ENCODE data around the gene ANXA3. TPM values are rescaled to one million over a fixed set of nuclear protein-coding genes. Genes with fewer than 3 reads are reported as not detected.

ANXA3 gene
- total RNA-seq, 1 donor from 2014 or later: not detected

GRCh38 chr4:78654807-78655206 lies 103.2 kb downstream of the ANXA3 start:
- Mint-ChIP-seq H3K9me3 (no peaks in the 10 kb centered on the region), H3K4me3 (no peak overlapping the region), H3K4me1 (peaks cover 25% of the 10 kb centered on the region), H3K27ac (ENCODE audit: unreplicated experiment) (no peak overlapping the region), H3K27me3 (ENCODE audit: low read depth) (no peaks in the 10 kb centered on the region), H3K36me3 (ENCODE audit: low read depth) (no peaks in the 10 kb centered on the region)
- no peak for DNase-seq (ENCODE audit: low read depth, low spot score)
- TF ChIP-seq CTCF (conservative IDR thresholded peaks at IDR 0.05): no peak

- Mint-ChIP-seq H3K27ac (ENCODE audit: unreplicated experiment) (peak overlapping the region; percentile 16), H3K4me1 (peaks cover 25% of the 10 kb centered on the region), H3K4me3 (no peak overlapping the region), H3K9me3 (no peaks in the 10 kb centered on the region), H3K27me3 (ENCODE audit: low read depth) (no peaks in the 10 kb centered on the region), H3K36me3 (ENCODE audit: low read depth) (no peaks in the 10 kb centered on the region)
- DNase-seq (ENCODE audit: low read depth, low spot score): no peak
- no peak for TF ChIP-seq CTCF (conservative IDR thresholded peaks at IDR 0.05)
These were observed 105.4 kb downstream of the ANXA3 start for GRCh38 chr4:78656968-78657445.

- Mint-ChIP-seq H3K4me1 (peaks cover 37% of the 10 kb centered on the region), H3K27ac (ENCODE audit: unreplicated experiment) (no peak overlapping the region), H3K36me3 (ENCODE audit: low read depth) (no peaks in the 10 kb centered on the region), H3K27me3 (ENCODE audit: low read depth) (no peaks in the 10 kb centered on the region), H3K9me3 (peaks cover 3% of the 10 kb centered on the region), H3K4me3 (no peak overlapping the region)
- DNase-seq (ENCODE audit: low read depth, low spot score): no peak
- TF ChIP-seq CTCF (conservative IDR thresholded peaks at IDR 0.05): no peak
These were observed 107.7 kb downstream of the ANXA3 start for GRCh38 chr4:78659264-78659663.

- Mint-ChIP-seq H3K4me3 (no peak overlapping the region), H3K4me1 (peaks cover 37% of the 10 kb centered on the region), H3K36me3 (ENCODE audit: low read depth) (no peaks in the 10 kb centered on the region), H3K9me3 (peaks cover 3% of the 10 kb centered on the region), H3K27ac (ENCODE audit: unreplicated experiment) (no peak overlapping the region), H3K27me3 (ENCODE audit: low read depth) (no peaks in the 10 kb centered on the region)
- no peak for TF ChIP-seq CTCF (conservative IDR thresholded peaks at IDR 0.05)
- DNase-seq (ENCODE audit: low read depth, low spot score): no peak
These were observed 108.1 kb downstream of the ANXA3 start for GRCh38 chr4:78659665-78660064.

Other genes starting within 250 kb of the ANXA3 start
- 24.0 and 28.6 TPM in 2 replicates for gene BMP2K, start 224.6 kb downstream of the ANXA3 start, total RNA-seq